Astrocyte (in vitro differentiated cells and primary cell): ENCODE results near the gene HLCS.

Experiments used
- EZH2 ChIP-seq: IDR thresholded peaks from 2 replicates; pipeline ENCODE4 v1.6.1; 2012; ENCODE audit warnings: mild to moderate bottlenecking, low read length, inconsistent platforms; ENCODE audit not compliant: insufficient read depth
- TF ChIP-seq, protein P1 (sequence below): IDR thresholded peaks from 2 replicates; pipeline ENCODE4 v1.5.1; 2011; ENCODE audit warnings: low read depth, mild to moderate bottlenecking, inconsistent platforms, low read length, moderate library complexity; ENCODE audit not compliant: insufficient read depth

- TF ChIP-seq, protein P1, sequence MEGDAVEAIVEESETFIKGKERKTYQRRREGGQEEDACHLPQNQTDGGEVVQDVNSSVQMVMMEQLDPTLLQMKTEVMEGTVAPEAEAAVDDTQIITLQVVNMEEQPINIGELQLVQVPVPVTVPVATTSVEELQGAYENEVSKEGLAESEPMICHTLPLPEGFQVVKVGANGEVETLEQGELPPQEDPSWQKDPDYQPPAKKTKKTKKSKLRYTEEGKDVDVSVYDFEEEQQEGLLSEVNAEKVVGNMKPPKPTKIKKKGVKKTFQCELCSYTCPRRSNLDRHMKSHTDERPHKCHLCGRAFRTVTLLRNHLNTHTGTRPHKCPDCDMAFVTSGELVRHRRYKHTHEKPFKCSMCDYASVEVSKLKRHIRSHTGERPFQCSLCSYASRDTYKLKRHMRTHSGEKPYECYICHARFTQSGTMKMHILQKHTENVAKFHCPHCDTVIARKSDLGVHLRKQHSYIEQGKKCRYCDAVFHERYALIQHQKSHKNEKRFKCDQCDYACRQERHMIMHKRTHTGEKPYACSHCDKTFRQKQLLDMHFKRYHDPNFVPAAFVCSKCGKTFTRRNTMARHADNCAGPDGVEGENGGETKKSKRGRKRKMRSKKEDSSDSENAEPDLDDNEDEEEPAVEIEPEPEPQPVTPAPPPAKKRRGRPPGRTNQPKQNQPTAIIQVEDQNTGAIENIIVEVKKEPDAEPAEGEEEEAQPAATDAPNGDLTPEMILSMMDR = no peak
- TF ChIP-seq EZH2 = no peak
Observed at GRCh38 chr21:36902793-36903192, 63.7 kb downstream of the HLCS start.
